ENCODE results near the gene SLC30A7.
"Not testable (repeated sequence)": the region's sequence is repeated elsewhere in the genome, so short reads cannot be mapped to it uniquely, and the experiment has no call there.

SLC30A7 gene

GRCh38 chr1:100941580-100942216 is 45.8 kb downstream of the SLC30A7 start:
- in situ Hi-C loops (cut with MboI; ENCODE audit: low pct_unique_long_range_greater_than_20kb, low sequenced_read_pairs, unreplicated experiment), result no loop called here
- no peak for TF ChIP-seq CTCF (IDR thresholded peaks at IDR 0.05; ENCODE audit: extremely low read depth, insufficient read depth, missing control alignments)
- DNase-seq (ENCODE audit: low spot score), result no peak

- in situ Hi-C loops (cut with MboI; ENCODE audit: low pct_unique_long_range_greater_than_20kb, low sequenced_read_pairs, unreplicated experiment), result no loop called here
- no peak for TF ChIP-seq CTCF (IDR thresholded peaks at IDR 0.05; ENCODE audit: extremely low read depth, insufficient read depth, missing control alignments)
- DNase-seq (ENCODE audit: low spot score), result no peak
Measured at GRCh38 chr1:100942304-100943046, 46.6 kb downstream of the SLC30A7 start.

GRCh38 chr1:100943533-100943932 is 47.6 kb downstream of the SLC30A7 start:
- in situ Hi-C loops (cut with MboI; ENCODE audit: low pct_unique_long_range_greater_than_20kb, low sequenced_read_pairs, unreplicated experiment), result no loop called here
- no peak for DNase-seq (ENCODE audit: low spot score)

GRCh38 chr1:100946064-100946463 is 50.2 kb downstream of the SLC30A7 start:
- DNase-seq (ENCODE audit: low spot score); in situ Hi-C loops (cut with MboI; ENCODE audit: low pct_unique_long_range_greater_than_20kb, low sequenced_read_pairs, unreplicated experiment): not testable (repeated sequence)

More at GRCh38 chr1:100943533-100943932, 47.6 kb downstream of the SLC30A7 start:
- TF ChIP-seq CTCF (IDR thresholded peaks at IDR 0.05; ENCODE audit: extremely low read depth, insufficient read depth, missing control alignments), result no peak

- in situ Hi-C loops (cut with MboI; ENCODE audit: low pct_unique_long_range_greater_than_20kb, low sequenced_read_pairs, unreplicated experiment); DNase-seq (ENCODE audit: low spot score): not testable (repeated sequence)
Measured at GRCh38 chr1:100947816-100948215, 51.9 kb downstream of the SLC30A7 start.

- DNase-seq (ENCODE audit: low spot score); in situ Hi-C loops (cut with MboI; ENCODE audit: low pct_unique_long_range_greater_than_20kb, low sequenced_read_pairs, unreplicated experiment): not testable (repeated sequence)
Measured at GRCh38 chr1:100948721-100949405, 53.0 kb downstream of the SLC30A7 start.

GRCh38 chr1:100949515-100950158 is 53.7 kb downstream of the SLC30A7 start:
- in situ Hi-C loops (cut with MboI; ENCODE audit: low pct_unique_long_range_greater_than_20kb, low sequenced_read_pairs, unreplicated experiment); DNase-seq (ENCODE audit: low spot score): not testable (repeated sequence)

GRCh38 chr1:100950337-100950736 is 54.4 kb downstream of the SLC30A7 start:
- no peak for TF ChIP-seq CTCF (IDR thresholded peaks at IDR 0.05; ENCODE audit: extremely low read depth, insufficient read depth, missing control alignments)
- no peak for DNase-seq (ENCODE audit: low spot score)
- in situ Hi-C loops (cut with MboI; ENCODE audit: low pct_unique_long_range_greater_than_20kb, low sequenced_read_pairs, unreplicated experiment), result no loop called here
